H9 (cell line): ENCODE results near the gene MYL6B. TPM values are rescaled to one million over a fixed set of nuclear protein-coding genes. Genes with fewer than 3 reads are reported as not detected.

Experiments used
- DNase-seq: peaks from one replicate; pipeline ENCODE4 v3.0.0-alpha.2; 2017
- H2AFZ ChIP-seq: one replicate; pipeline ENCODE4 v1.6.1; 2013; ENCODE audit warnings: mild to moderate bottlenecking, low read length, control low read depth, moderate library complexity
- H2AK5ac ChIP-seq: 2 replicates; pipeline ENCODE4 v1.6.1; 2013; ENCODE audit warnings: low read length, control low read depth, mixed read lengths; ENCODE audit not compliant: insufficient read length
- H2BK120ac ChIP-seq: one replicate; pipeline ENCODE4 v1.6.1; 2013; ENCODE audit warnings: low read depth, mild to moderate bottlenecking, low read length, control low read depth, inconsistent platforms; ENCODE audit not compliant: poor library complexity, severe bottlenecking
- H2BK12ac ChIP-seq: 2 replicates; pipeline ENCODE4 v1.6.1; 2013; ENCODE audit warnings: low read length, control low read depth, mixed read lengths, low read depth; ENCODE audit not compliant: insufficient read length
- H2BK15ac ChIP-seq: 2 replicates; pipeline ENCODE4 v1.6.1; 2013; ENCODE audit warnings: low read depth, low read length, control low read depth
- H2BK20ac ChIP-seq: one replicate; pipeline ENCODE4 v1.6.1; 2013; ENCODE audit warnings: low read depth, mild to moderate bottlenecking, low read length, control low read depth, inconsistent platforms; ENCODE audit not compliant: poor library complexity, severe bottlenecking
- H2BK5ac ChIP-seq: 2 replicates; pipeline ENCODE4 v1.6.1; 2013; ENCODE audit warnings: low read length, control low read depth, mixed read lengths; ENCODE audit not compliant: insufficient read length
- H3K14ac ChIP-seq: 2 replicates; pipeline ENCODE4 v1.6.1; 2013; ENCODE audit warnings: low read length, control low read depth; ENCODE audit not compliant: insufficient read depth
- H3K18ac ChIP-seq: 2 replicates; pipeline ENCODE4 v1.6.1; 2013; ENCODE audit warnings: low read depth, mild to moderate bottlenecking, mixed read lengths, low read length, control low read depth; ENCODE audit not compliant: insufficient read length
- H3K23ac ChIP-seq: 2 replicates; pipeline ENCODE4 v1.6.1; 2013; ENCODE audit warnings: low read length, control low read depth, mixed read lengths, low read depth; ENCODE audit not compliant: insufficient read length
- H3K23me2 ChIP-seq: 2 replicates; pipeline ENCODE4 v1.6.1; 2013; ENCODE audit warnings: low read depth, mild to moderate bottlenecking, mixed read lengths, low read length, control low read depth; ENCODE audit not compliant: insufficient read length, poor library complexity, severe bottlenecking
- H3K27ac ChIP-seq: 2 replicates; pipeline ENCODE4 v1.5.1; 2013; ENCODE audit warnings: low read length, control low read depth, mixed read lengths, low read depth; ENCODE audit not compliant: insufficient read length
- H3K27me3 ChIP-seq: 2 replicates; pipeline ENCODE4 v1.6.1; 2013; ENCODE audit warnings: low read length, control low read depth, inconsistent platforms; ENCODE audit not compliant: insufficient read depth
- H3K4ac ChIP-seq: 2 replicates; pipeline ENCODE4 v1.6.1; 2013; ENCODE audit warnings: low read depth, mild to moderate bottlenecking, control low read depth, inconsistent platforms, low read length, moderate library complexity
- H3K4me1 ChIP-seq: 2 replicates; pipeline ENCODE4 v1.6.1; 2013; ENCODE audit warnings: low read length, control low read depth, inconsistent platforms; ENCODE audit not compliant: insufficient read depth
- H3K4me2 ChIP-seq: 2 replicates; pipeline ENCODE4 v1.6.1; 2013; ENCODE audit warnings: low read length, control low read depth, mixed read lengths; ENCODE audit not compliant: insufficient read length, insufficient read depth
- H3K56ac ChIP-seq: 2 replicates; pipeline ENCODE4 v1.6.1; 2013; ENCODE audit warnings: low read depth, mild to moderate bottlenecking, mixed read lengths, low read length, control low read depth; ENCODE audit not compliant: insufficient read length
- H3K79me1 ChIP-seq: 2 replicates; pipeline ENCODE4 v1.6.1; 2013; ENCODE audit warnings: low read depth, mild to moderate bottlenecking, moderate library complexity, low read length, control low read depth, inconsistent platforms; ENCODE audit not compliant: insufficient read depth, poor library complexity, severe bottlenecking
- H3K79me2 ChIP-seq: 2 replicates; pipeline ENCODE4 v1.6.1; 2013; ENCODE audit warnings: low read length, control low read depth, inconsistent platforms; ENCODE audit not compliant: insufficient read depth
- H3K9ac ChIP-seq: 2 replicates; pipeline ENCODE4 v1.6.1; 2013; ENCODE audit warnings: low read length, control low read depth, mixed read lengths; ENCODE audit not compliant: insufficient read length; ENCODE audit errors: extremely low read depth
- H3K9me3 ChIP-seq: one replicate; pipeline ENCODE4 v1.6.1; 2013; ENCODE audit warnings: low read depth, low read length, inconsistent platforms; ENCODE audit not compliant: control insufficient read depth
- H3T11ph ChIP-seq: one replicate; pipeline ENCODE4 v1.6.1; 2013; ENCODE audit warnings: mild to moderate bottlenecking, low read length, control low read depth, inconsistent platforms
- H4K20me1 ChIP-seq: one replicate; pipeline ENCODE4 v1.6.1; 2013; ENCODE audit not compliant: control insufficient read depth, insufficient read length, insufficient read depth
- H4K5ac ChIP-seq: 2 replicates; pipeline ENCODE4 v1.6.1; 2013; ENCODE audit warnings: low read depth, mild to moderate bottlenecking, mixed read lengths, low read length, control low read depth; ENCODE audit not compliant: insufficient read length
- H4K8ac ChIP-seq: replicated peaks from 2 replicates; pipeline ENCODE4 v1.6.1; 2013; ENCODE audit warnings: low read length, control low read depth, mixed read lengths, low read depth; ENCODE audit not compliant: insufficient read length
- H4K91ac ChIP-seq: 2 replicates; pipeline ENCODE4 v1.6.1; 2013; ENCODE audit warnings: low read depth, mild to moderate bottlenecking, moderate library complexity, mixed read lengths, low read length, control low read depth; ENCODE audit not compliant: insufficient read length
- H3K27ac Mint-ChIP-seq, 3 experiments: 2 replicates in 2 of 3; 3 replicates in 1 of 3; pipeline ENCODE4 v1.8.0; 2020 to 2021; ENCODE audit warnings: mixed read lengths in 3 of 3, mild to moderate bottlenecking in 1 of 3, moderate library complexity in 1 of 3
- H3K27me3 Mint-ChIP-seq: 2 replicates; pipeline ENCODE4 v1.8.0; 2021; ENCODE audit warnings: low read depth, mild to moderate bottlenecking, moderate library complexity, mixed read lengths
- H3K36me3 Mint-ChIP-seq, 3 experiments: 2 replicates in 2 of 3; 3 replicates in 1 of 3; pipeline ENCODE4 v1.8.0; 2020 to 2021; ENCODE audit warnings: low read depth in 3 of 3, mixed read lengths in 3 of 3; ENCODE audit not compliant: insufficient read depth in 1 of 3
- H3K4me1 Mint-ChIP-seq, 2 experiments: 2 replicates each; pipeline ENCODE4 v1.8.0; 2020; ENCODE audit warnings: mixed read lengths in 2 of 2
- H3K4me3 Mint-ChIP-seq, 2 experiments: 2 replicates in 1 of 2; 3 replicates in 1 of 2; pipeline ENCODE4 v1.8.0; 2020 to 2021; ENCODE audit warnings: mild to moderate bottlenecking in 2 of 2, mixed read lengths in 2 of 2, moderate library complexity in 1 of 2
- H3K9me3 Mint-ChIP-seq, 2 experiments: 2 replicates in 1 of 2; 3 replicates in 1 of 2; pipeline ENCODE4 v1.8.0; 2020; ENCODE audit warnings: mild to moderate bottlenecking in 2 of 2, mixed read lengths in 2 of 2, moderate library complexity in 1 of 2
- CTCF ChIP-seq: fragments of 200-600 bp; sonication (generic); conservative IDR thresholded peaks from 3 replicates; pipeline ENCODE4 v1.8.0; 2021; ENCODE audit warnings: antibody characterized with exemption, mild to moderate bottlenecking
- whole genome bisulfite sequencing: extraction: QIAGEN DNeasy Blood & Tissue Kit; methylation state at CpG from one replicate; pipeline ENCODE4 v1.1.7; 2013; ENCODE audit warnings: missing lambda C conversion rate, low lambda C conversion rate, mixed read lengths; ENCODE audit not compliant: insufficient read length; ENCODE audit errors: extremely low coverage; 5-methylcytosine and 5-hydroxymethylcytosine counted together
- total RNA-seq: library from RNA; stranded (reverse); gene quantifications from 2 replicates; pipeline ENCODE4 v1.2.1, GENCODE V29; 2021

The MYL6B gene
- total RNA-seq, 1 experiment from 2014 or later, result 165 TPM

GRCh38 chr12:56197921-56198635, 45.7 kb downstream of the MYL6B start:
- Histone ChIP-seq H3K4me2 (no peak overlapping the region), H4K8ac (no peak overlapping the region), H3K23me2 (no peaks in the 10 kb centered on the region), H4K91ac (no peak overlapping the region), H3K23ac (no peak overlapping the region), H4K20me1 (no peaks in the 10 kb centered on the region), H2BK20ac (no peak overlapping the region), H3K56ac (no peak overlapping the region), H3K18ac (no peak overlapping the region), H3K4ac (no peak overlapping the region), H2AK5ac (no peak overlapping the region), H3K4me1 (no peaks in the 10 kb centered on the region; the same call in 1 of the 2 replicates), H2BK15ac (no peak overlapping the region), H3K9ac (no peak overlapping the region), H3T11ph (no peak overlapping the region), H3K14ac (no peak overlapping the region), H2BK12ac (no peak overlapping the region), H3K9me3 (no peaks in the 10 kb centered on the region), H2BK120ac (no peak overlapping the region), H4K5ac (no peak overlapping the region), H3K79me1 (no peaks in the 10 kb centered on the region), H2AFZ (no peak overlapping the region), H3K27me3 (no peaks in the 10 kb centered on the region), H3K79me2 (no peaks in the 10 kb centered on the region), H3K27ac (no peak overlapping the region), H2BK5ac (no peak overlapping the region)
- Mint-ChIP-seq H3K4me3 (no peak overlapping the region), H3K9me3 (no peaks in the 10 kb centered on the region), H3K36me3 (peaks cover 9 to 14% (median 10%) of the 10 kb centered on the region in 3 experiments; a peak in 4 of 7 replicates), H3K27me3 (no peaks in the 10 kb centered on the region), H3K4me1 (peaks cover 10 to 20% of the 10 kb centered on the region in 2 experiments), H3K27ac (peak overlapping the region in 1 of 3 experiments; percentile 36; a peak in 4 of 7 replicates)
- no CpG with 5 or more reads among the region's 9 CpGs for WGBS
- DNase-seq, result no peak
- TF ChIP-seq CTCF, result no peak
